SK-N-MC (cell line): ENCODE measurements around the gene CYB561D2.

ENCODE experiments used
- DNase-seq: peaks from one replicate; pipeline ENCODE4 v3.0.0-alpha.2; 2011; ENCODE audit warnings: low read depth, low spot score
- H3K27ac ChIP-seq: fragments of 200-600 bp; sonication (generic); 2 replicates; pipeline ENCODE4 v1.5.1; 2016; ENCODE audit warnings: mixed run types
- H3K36me3 ChIP-seq: fragments of 200-600 bp; sonication (generic); 2 replicates; pipeline ENCODE4 v1.6.1; 2017; ENCODE audit warnings: antibody characterized with exemption, low read length, mixed read lengths; ENCODE audit not compliant: insufficient read depth
- H3K4me3 ChIP-seq: fragments of 200-600 bp; sonication (generic); 2 replicates; pipeline ENCODE4 v1.5.1; 2016
- H3K9ac ChIP-seq: fragments of 200-600 bp; sonication (generic); 2 replicates; pipeline ENCODE4 v1.8.0; 2017; ENCODE audit warnings: mixed run types, mixed read lengths; ENCODE audit not compliant: insufficient read length
- H3K9me3 ChIP-seq: fragments of 200-600 bp; sonication (generic); 2 replicates; pipeline ENCODE4 v1.6.1; 2017; ENCODE audit warnings: low read depth, mild to moderate bottlenecking, antibody characterized with exemption, low read length, moderate library complexity, mixed read lengths
- EZH2 ChIP-seq: fragments of 200-600 bp; sonication (generic); IDR thresholded peaks from one replicate; pipeline ENCODE4 v1.6.1; 2017; ENCODE audit warnings: antibody characterized with exemption
- FOXP2 ChIP-seq: optimal IDR thresholded peaks from 2 replicates; pipeline ENCODE3; 2011; ENCODE audit warnings: mild to moderate bottlenecking, moderate library complexity; ENCODE audit not compliant: insufficient read depth; ENCODE audit errors: extremely low read length, control extremely low read depth
- POLR2AphosphoS5 ChIP-seq: IDR thresholded peaks from 2 replicates; pipeline ENCODE4 v1.6.1; 2012; ENCODE audit warnings: mild to moderate bottlenecking, low read depth, low read length, borderline replicate concordance

CYB561D2 gene

DNA sequence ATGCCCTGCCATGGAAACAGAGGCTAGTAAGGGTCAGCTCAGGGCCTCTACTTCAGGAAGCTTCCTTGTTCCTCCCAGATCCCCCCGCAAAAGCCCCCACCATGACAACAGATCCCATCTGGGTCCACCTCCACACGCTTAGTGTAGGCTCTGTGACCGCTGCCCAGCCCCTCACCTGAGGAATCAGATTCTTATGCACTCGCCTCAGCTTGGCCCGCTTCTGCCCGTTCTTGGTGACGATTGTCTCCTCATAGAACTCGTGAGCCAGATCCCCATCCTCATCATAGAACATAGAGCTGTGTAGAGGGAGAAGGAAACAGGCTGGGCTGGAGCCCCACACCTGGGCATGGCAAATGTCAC lies 24.5 kb upstream of the CYB561D2 start:
- Histone ChIP-seq H3K9ac (no peak overlapping the region), H3K36me3 (peaks cover 7% of the 10 kb centered on the region; the same call in 1 of the 2 replicates), H3K27ac (no peak overlapping the region), H3K9me3 (no peaks in the 10 kb centered on the region), H3K4me3 (no peak overlapping the region)
- DNase-seq: no peak
- no peak for TF ChIP-seq POLR2AphosphoS5
- TF ChIP-seq EZH2: no peak
- TF ChIP-seq FOXP2: no peak

DNA sequence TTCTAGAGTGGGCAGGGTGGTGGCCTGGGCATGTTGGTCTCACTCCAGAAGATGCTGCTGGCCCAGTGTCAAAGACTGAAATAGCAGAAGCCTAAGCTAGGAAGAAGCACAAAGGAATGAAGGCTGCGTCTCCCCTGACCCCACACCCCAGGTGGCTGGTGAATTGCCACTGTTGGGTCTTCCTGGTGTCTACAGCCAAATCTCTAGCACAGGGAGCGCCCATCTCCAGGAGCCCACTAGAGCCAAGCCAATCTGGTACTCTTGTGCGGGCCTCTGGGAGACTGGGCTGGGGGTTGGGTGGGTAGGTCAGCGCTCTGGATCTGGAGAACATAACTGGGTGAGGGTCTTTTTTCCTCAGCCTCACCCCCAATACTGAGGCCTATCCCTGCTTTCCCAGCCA lies 23.5 kb upstream of the CYB561D2 start:
- TF ChIP-seq POLR2AphosphoS5 (no peak), FOXP2 (no peak), EZH2 (no peak)
- H3K4me3 ChIP-seq: peak overlapping the region; percentile 81
- H3K9ac ChIP-seq: peak overlapping the region; percentile 87
- H3K27ac ChIP-seq: no peak overlapping the region
- DNase-seq: no peak
- peaks cover 17% of the 10 kb centered on the region; the same call in 1 of the 2 replicates for H3K36me3 ChIP-seq
- no peaks in the 10 kb centered on the region for H3K9me3 ChIP-seq

DNA sequence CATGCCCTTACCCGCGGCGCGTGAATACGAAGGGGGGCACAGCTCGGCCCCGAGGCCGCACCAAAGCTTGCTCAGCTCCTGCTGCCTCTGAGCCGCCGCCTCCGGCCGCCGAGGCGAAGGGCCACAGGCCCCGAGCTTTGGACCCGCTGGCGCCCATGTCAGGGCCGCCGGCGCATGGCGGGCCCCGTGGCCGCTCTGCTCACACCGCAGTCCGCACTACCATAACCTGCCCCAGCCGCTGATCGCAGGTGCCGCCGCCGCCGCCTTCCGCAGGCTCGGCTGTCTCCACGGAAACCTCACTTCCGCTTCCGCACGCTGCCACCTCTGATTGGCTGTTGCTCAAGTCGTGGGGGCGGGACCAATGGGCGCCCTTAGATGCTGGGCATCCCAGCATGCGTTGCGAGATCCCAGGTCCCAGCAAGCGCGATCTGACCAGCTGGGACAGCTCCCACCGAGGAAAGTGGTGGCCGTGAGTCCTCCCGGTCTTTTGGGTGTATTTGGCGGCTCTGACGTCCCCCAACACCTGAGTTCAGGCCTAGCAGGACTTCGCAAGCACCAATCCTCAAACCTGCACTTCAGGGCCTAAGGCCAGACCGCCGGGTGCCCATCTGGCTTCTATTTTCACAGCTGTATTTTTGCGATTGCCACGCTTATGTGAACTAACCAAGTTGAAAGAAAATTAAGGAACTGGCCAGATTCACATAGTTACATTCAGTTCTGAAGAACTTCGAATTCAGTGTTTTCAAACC lies 22.5 kb upstream of the CYB561D2 start, which contains the start of gene TUSC2:
Gene TUSC2 (minus strand): TSS at position 281 of the 749 bp plus-strand sequence. CDS start 124 bp downstream, at position 157.
- H3K9ac ChIP-seq: peak within 1 kb of the TSS; percentile 87
- H3K27ac ChIP-seq: peak within 1 kb of the TSS; percentile 62
- peak within 1 kb of the TSS; percentile 81 for H3K4me3 ChIP-seq
- no peak for TF ChIP-seq FOXP2
- TF ChIP-seq POLR2AphosphoS5: peak; percentile 87
- peaks cover 18% of the 10 kb centered on the region; the same call in 1 of the 2 replicates for H3K36me3 ChIP-seq
- no peak for DNase-seq
- no peaks in the 10 kb centered on the region for H3K9me3 ChIP-seq

DNA sequence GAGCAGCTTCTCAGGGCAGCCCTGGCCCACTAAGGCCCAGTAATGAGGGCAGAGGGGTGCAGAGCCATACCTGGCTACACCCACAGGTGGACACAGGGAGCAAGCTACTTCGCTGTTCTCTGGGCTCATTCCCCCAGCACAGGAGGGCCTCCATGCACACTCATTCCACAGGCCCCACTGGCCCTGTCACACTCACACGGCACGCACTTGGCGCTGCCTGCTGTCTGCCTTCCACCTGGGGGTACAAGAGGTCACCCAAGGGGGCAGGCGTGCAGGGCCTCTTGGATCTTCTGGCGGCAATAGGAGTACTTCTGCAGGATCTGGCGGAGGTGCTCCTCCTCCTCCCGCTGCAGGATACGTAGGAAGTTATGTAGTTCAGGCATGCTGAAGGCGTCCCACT lies 20.3 kb upstream of the CYB561D2 start:
- Histone ChIP-seq H3K9me3 (no peaks in the 10 kb centered on the region), H3K4me3 (no peak overlapping the region), H3K9ac (no peak overlapping the region), H3K27ac (no peak overlapping the region), H3K36me3 (peaks cover 18% of the 10 kb centered on the region; the same call in 1 of the 2 replicates)
- DNase-seq: no peak
- TF ChIP-seq POLR2AphosphoS5 (no peak), FOXP2 (no peak), EZH2 (no peak)

DNA sequence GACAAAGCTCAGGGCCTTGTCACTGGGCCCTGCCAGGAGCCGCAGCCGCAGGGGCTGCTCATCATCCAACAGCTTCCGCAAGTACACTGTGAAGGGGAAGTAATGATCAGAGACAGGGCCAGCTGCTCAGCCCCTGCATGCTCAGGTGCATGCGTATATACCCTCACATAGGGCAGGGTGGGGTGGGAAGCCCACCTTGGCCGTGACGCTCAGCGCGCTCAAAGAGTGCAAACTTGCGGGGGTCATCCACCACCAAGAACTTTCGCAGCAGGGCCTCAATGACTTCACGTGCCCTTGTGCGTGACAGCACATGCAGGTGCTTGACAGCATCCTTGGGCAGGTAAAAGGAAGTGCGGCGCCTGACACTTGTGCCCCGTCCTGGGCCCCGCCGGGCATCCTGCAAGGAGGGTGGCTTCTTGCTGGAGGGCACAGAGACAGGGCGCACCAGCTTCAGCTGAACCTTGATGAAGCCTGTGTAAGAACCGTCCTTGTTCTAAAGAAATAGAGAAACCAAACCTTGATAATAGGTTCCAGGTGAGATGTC lies 19.2 kb upstream of the CYB561D2 start:
- H3K27ac ChIP-seq: no peak overlapping the region
- TF ChIP-seq POLR2AphosphoS5 (no peak), FOXP2 (no peak), EZH2 (no peak)
- H3K36me3 ChIP-seq: peaks cover 18% of the 10 kb centered on the region; the same call in 1 of the 2 replicates
- no peak overlapping the region for H3K4me3 ChIP-seq
- no peak overlapping the region for H3K9ac ChIP-seq
- H3K9me3 ChIP-seq: no peaks in the 10 kb centered on the region
- DNase-seq: no peak

DNA sequence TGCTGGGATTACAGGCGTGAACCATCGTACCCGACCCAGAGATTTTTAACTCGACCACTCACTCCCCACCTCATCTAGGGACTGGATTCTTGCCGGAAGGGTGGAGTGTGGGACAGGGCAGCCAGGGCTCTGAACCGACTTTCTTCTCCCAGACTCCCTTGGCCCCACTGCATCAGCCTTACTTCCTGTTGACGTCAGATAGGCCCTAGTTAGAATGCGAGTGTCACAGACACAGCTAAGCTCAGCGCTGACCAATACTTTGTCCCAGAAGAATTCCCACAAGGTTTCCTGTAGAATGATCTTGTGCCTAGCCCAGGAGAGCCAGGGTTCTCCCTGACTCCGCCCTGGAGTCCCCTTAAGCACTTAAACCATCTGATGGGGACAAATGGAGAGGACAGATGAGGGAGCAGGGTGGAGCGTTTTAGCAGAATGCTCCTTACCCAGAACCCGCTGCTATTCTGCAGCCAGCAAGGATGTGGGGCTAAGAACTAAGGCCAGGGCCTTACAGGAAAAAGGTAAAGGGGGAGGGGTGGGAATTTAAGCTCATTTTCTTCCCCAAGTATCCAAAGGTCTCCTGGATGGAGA lies 16.8 kb upstream of the CYB561D2 start:
- TF ChIP-seq EZH2: no peak
- TF ChIP-seq FOXP2: no peak
- TF ChIP-seq POLR2AphosphoS5: no peak
- no peaks in the 10 kb centered on the region for H3K9me3 ChIP-seq
- peaks cover 18% of the 10 kb centered on the region; the same call in 1 of the 2 replicates for H3K36me3 ChIP-seq
- no peak overlapping the region for H3K4me3 ChIP-seq
- H3K9ac ChIP-seq: no peak overlapping the region
- no peak overlapping the region for H3K27ac ChIP-seq
- DNase-seq: no peak

DNA sequence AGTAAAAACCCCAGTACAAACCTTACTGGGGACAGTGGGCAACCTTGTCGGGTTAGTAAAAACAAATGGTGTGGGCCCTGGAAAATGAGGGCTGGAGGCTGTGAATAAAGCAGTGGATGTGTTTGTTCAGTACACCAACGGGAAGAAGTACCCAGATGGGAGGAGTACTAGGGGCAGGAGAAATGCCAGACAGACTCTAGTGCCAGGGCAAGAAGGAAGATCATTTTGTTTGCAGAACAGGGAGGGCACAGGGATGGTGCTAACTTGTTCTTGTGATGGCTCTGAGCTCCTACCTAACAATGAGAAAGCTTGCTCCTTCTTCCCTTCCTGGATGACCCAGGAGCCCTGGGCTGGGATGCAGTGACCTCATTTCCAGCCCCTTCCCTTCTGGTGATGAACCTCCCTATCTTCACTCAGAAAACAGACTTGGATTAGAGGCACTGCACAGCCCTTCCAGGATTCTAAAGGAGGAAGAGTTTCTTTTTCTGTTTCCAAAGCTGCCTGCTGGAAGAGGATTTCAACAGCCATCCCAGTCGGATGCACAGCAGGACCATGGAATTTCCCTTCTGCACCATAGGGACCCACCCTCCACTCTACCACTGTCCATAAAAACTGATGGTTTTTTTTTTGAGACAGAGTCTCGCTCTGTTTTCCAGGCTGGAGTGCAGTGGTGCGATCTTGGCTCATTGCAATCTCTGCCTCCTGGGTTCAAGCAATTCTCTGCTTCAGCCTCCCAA lies 16.2 kb upstream of the CYB561D2 start:
- no peak for DNase-seq
- Histone ChIP-seq H3K9ac (no peak overlapping the region), H3K4me3 (no peak overlapping the region), H3K27ac (no peak overlapping the region), H3K9me3 (no peaks in the 10 kb centered on the region), H3K36me3 (peaks cover 18% of the 10 kb centered on the region; the same call in 1 of the 2 replicates)
- no peak for TF ChIP-seq FOXP2
- no peak for TF ChIP-seq POLR2AphosphoS5
- no peak for TF ChIP-seq EZH2
